ENCODE measurements around the gene VPS52. TPM values are rescaled to one million over a fixed set of nuclear protein-coding genes. Genes with fewer than 3 reads are reported as not detected.

The VPS52 gene
- total and polyA plus RNA-seq, 9 of the 15 experiments (the other 6 are each of a cell fraction or from before 2014, with no cell fraction given), result 24.4 to 103 (median 40.2) TPM

GRCh38 chr6:33208091-33208967, 63.3 kb downstream of the VPS52 start, which contains the start of gene RING1 (continued):
- TF ChIP-seq ZBTB11 (CRISPR knock-in tag; IDR thresholded peaks at IDR 0.05), result peak in 2 of 3 experiments; percentile 52 to 86; a peak in 3 of 6 replicates
- TF ChIP-seq ZBTB17 (CRISPR knock-in tag; IDR thresholded peaks at IDR 0.05), result no peak; the same call in 1 of the 2 replicates
- no peak for TF ChIP-seq RBM25 (IDR thresholded peaks at IDR 0.05; ENCODE audit: low read depth, low read length, severe bottlenecking)
- peak; percentile 91; the same call in 1 of the 2 replicates for TF ChIP-seq ZNF282 (CRISPR knock-in tag; IDR thresholded peaks at IDR 0.05)
- TF ChIP-seq CCAR2 (IDR thresholded peaks at IDR 0.05; ENCODE audit: low read depth, low read length), result no peak
- TF ChIP-seq ZNF217 (CRISPR knock-in tag; IDR thresholded peaks at IDR 0.05), result no peak
- 0 out of 2 replicates have a peak, but pooled peaks have one; percentile 17 for TF ChIP-seq TRIM28 (IDR thresholded peaks at IDR 0.05)
- peak; percentile 39; the same call in 1 of the 2 replicates for TF ChIP-seq ELF2 (CRISPR knock-in tag; IDR thresholded peaks at IDR 0.05)
- no peak for TF ChIP-seq ZKSCAN3 (CRISPR knock-in tag; IDR thresholded peaks at IDR 0.05)
- no peak for TF ChIP-seq MCM3 (IDR thresholded peaks at IDR 0.05)
- TF ChIP-seq CTBP1 (IDR thresholded peaks at IDR 0.05; ENCODE audit: borderline replicate concordance), result peak; percentile 54; the same call in 1 of the 2 replicates
- TF ChIP-seq GABPB1 (CRISPR knock-in tag; IDR thresholded peaks at IDR 0.05), result peak; percentile 99
- peak; percentile 59; the same call in 1 of the 2 replicates for TF ChIP-seq ZC3H4 (CRISPR knock-in tag; IDR thresholded peaks at IDR 0.05; ENCODE audit: borderline replicate concordance)
- TF ChIP-seq YY1 (IDR thresholded peaks at IDR 0.05; ENCODE audit: borderline replicate concordance in 1 of 3, control insufficient read depth in 1 of 3, extremely low read depth in 1 of 3, insufficient read depth in 3 of 3, insufficient read length in 1 of 3, insufficient replicate concordance in 2 of 3, low read depth in 1 of 3, low read length in 2 of 3), result peak; percentile 82 to 96 (median 91)
- TF ChIP-seq POLR2G (IDR thresholded peaks at IDR 0.05; ENCODE audit: low read depth, low read length), result peak; percentile 97
- TF ChIP-seq SMAD4 (CRISPR knock-in tag; conservative IDR thresholded peaks at IDR 0.05), result peak; percentile 70
- no peak for TF ChIP-seq NCOA2 (IDR thresholded peaks at IDR 0.05; ENCODE audit: partially characterized antibody in 2 of 2)
- peak; percentile 86 for TF ChIP-seq KDM5B (IDR thresholded peaks at IDR 0.05; ENCODE audit: insufficient replicate concordance, low read depth, low read length)
- 0 out of 2 replicates have a peak, but pooled peaks have one; percentile 6 for TF ChIP-seq NFE2 (IDR thresholded peaks at IDR 0.05; ENCODE audit: low read depth)
- TF ChIP-seq SMARCA4 (IDR thresholded peaks at IDR 0.05), result no peak
- no peak for TF ChIP-seq SIRT6 (IDR thresholded peaks at IDR 0.05; ENCODE audit: low read depth, low read length)
- TF ChIP-seq ZBTB8A (IDR thresholded peaks at IDR 0.05; ENCODE audit: partially characterized antibody), result no peak
- TF ChIP-seq MTA2 (IDR thresholded peaks at IDR 0.05; ENCODE audit: low read depth), result peak; percentile 64
- no peak for TF ChIP-seq MTF1 (CRISPR knock-in tag; IDR thresholded peaks at IDR 0.05; ENCODE audit: borderline replicate concordance)
